ENCODE measurements around the gene NR2F1-AS1.

NR2F1-AS1 gene

DNA sequence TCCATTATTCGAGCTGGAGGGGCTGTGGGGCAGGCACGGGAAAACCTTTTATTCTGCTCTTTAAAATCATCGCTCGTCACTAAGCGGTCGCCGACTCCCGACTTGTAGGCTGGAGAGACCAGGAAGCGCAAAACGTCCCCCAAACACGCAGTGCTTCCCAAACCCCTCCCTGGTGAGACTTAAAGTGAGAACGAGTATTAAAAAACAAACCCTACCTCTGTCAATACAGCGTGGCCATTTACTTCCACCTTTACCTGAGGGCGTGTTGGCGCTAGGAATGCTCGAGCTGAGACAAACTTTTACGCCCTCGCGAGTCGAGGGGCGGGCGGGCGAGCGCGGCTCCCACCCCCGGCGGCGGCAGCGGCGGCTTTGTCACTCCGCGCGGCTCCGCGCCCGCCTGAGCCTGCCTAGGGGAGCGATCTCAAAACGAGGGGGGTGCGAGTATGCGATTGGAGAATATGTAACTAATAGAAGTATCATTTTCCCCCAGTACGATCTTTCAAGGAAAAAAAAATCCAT, at the start of gene NR2F1-AS1:
NR2F1-AS1 (minus strand) TSS at position 293 of the 519 bp plus-strand sequence.
- DNase-seq (ENCODE audit: low read depth in 2 of 2): no peak

- DNase-seq (ENCODE audit: low read depth in 2 of 2): no peak
These were observed 45.8 kb upstream of the NR2F1-AS1 start for GRCh38 chr5:93626801-93627200.

DNA sequence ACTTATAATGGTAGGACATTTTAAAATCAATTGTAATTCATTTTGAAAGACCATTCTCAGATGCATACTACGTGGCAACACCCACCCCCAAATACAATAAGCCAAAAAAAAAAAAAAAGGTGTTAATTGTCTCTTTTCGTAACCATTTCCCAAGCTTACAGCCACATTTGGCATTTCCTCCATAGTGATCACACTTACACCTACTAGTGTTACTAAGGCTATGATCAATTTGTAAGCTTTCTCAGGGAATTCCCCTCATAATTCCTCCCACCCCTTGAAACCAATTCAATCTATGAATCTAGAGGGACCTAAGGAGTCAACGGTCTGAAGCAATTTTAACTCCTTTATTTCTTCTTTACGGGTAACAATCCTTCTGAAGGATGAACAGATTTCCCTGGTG, 42.1 kb upstream of the NR2F1-AS1 start:
- no peak for DNase-seq (ENCODE audit: low read depth in 2 of 2)

DNA sequence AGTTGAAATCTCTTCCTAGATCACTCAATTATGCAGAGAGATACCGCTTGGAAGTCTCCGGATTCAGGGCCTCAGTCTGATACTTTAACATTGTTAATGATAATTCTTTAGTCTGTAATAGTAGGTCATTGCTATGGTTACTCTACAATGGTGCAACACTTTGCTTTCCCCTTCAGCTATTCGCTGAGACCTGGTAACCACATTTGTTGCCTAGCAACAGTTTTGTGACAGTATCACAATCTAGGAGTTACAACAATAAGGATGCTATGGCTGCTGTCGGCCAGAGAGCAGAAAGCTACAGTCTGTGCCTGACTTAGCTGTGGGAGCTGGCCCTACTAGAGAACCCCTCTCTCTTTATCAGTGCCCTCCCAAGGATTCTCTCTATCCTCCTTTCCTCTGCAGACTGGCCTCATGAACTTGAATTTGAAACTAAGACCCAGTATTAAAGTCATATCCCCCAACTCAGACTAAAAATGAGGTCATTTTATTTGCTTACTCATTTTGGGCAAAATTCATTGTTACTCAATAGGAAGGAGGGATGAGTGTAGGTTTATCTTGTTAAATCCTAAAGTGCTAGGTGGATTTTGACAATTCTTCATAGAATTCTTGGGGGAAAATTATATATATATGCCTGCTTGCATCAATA, 41.3 kb upstream of the NR2F1-AS1 start:
- DNase-seq (ENCODE audit: low read depth in 2 of 2): no peak

GRCh38 chr5:93621327-93621798, 40.3 kb upstream of the NR2F1-AS1 start:
- DNase-seq (ENCODE audit: low read depth in 2 of 2): no peak

DNA sequence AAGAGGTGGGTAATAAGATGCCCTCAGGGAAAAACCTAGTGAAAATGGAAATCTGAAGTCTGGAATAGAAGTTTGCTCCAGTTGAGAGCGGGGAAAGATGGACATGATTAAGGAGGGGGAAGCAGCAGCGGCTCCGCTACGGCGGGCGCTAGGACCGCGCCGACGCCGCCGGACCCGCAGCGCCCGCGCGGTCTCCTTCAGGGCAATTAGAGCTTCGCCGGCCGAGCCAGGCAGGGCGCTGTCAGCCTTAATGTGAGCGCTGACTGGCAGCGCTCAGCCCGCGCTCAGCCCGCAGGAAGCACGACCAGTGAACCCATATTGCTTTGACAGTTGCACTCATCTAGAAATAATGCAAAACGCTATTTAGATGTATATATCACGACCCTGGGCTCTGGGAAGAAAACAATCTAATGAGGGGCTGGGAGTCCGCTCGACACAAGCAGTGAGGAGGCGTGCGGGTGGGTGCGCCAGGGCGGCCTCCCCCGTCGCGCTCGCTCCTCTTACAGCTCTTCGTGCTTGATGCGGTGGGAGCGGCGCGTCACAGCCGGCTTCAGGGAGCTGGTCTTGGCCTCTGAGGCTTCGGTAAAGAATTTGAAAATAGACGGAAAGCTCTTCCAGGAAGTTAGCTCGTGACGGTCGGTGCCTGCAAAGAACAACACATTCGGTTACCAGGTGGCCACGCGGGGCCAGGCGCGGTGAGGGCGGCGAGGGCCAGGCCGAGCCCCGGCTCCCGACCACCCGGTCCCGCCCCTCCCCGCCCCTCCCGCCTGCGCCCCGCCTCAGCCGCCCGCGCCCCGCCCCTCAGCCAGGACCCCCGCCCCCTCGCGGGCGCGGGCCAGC, 39.7 kb upstream of the NR2F1-AS1 start:
- no peak for DNase-seq (ENCODE audit: low read depth in 2 of 2)

DNA sequence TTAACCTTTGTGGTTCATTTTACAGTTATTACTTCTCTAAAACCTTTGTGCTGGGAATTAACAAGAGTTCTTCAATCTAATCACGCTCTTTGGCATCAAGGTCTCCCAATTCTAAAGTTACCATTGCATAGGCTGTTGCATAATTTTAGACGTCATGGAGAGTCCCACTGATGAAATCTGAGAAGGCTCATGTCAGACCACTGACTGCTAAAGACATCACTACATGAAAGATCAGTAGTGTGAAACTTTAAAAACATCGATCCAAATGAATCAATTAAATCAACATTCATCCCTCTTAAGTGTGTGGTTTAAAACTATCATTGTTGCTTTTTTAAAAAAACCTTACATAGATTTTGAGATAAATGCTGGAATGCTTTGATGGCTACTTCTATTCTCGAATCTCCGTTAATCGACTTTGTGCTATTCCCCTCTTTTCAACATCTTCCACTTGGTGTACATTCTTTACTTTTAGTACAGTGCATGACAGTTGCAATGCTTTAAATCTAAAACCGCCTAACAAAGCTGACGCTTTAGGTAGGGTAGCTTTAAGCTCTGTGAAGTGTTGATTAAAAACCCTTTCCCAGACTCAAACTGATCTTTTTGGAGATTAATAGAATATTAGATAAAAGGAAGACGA, 35.6 kb upstream of the NR2F1-AS1 start:
- no peak for DNase-seq (ENCODE audit: low read depth in 2 of 2)

DNA sequence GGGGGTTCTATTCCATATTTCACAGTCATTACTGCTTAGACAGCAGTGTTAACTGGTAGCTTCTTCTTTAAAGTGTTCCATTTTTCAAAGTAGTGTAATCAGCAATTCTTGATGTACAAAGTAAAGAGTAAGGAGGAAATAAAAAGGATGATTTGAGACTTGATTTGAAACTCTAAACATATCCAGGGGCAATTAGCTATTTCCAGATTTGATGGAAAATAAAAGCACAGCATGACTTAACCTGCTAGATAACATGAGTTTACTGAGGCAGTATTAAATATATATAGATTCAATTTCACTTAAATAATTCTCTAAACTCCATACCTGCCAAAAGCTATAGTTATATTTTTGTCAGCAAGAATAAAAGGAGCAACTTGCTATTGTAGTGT, 31.8 kb upstream of the NR2F1-AS1 start:
- DNase-seq (ENCODE audit: low read depth in 2 of 2): no peak

DNA sequence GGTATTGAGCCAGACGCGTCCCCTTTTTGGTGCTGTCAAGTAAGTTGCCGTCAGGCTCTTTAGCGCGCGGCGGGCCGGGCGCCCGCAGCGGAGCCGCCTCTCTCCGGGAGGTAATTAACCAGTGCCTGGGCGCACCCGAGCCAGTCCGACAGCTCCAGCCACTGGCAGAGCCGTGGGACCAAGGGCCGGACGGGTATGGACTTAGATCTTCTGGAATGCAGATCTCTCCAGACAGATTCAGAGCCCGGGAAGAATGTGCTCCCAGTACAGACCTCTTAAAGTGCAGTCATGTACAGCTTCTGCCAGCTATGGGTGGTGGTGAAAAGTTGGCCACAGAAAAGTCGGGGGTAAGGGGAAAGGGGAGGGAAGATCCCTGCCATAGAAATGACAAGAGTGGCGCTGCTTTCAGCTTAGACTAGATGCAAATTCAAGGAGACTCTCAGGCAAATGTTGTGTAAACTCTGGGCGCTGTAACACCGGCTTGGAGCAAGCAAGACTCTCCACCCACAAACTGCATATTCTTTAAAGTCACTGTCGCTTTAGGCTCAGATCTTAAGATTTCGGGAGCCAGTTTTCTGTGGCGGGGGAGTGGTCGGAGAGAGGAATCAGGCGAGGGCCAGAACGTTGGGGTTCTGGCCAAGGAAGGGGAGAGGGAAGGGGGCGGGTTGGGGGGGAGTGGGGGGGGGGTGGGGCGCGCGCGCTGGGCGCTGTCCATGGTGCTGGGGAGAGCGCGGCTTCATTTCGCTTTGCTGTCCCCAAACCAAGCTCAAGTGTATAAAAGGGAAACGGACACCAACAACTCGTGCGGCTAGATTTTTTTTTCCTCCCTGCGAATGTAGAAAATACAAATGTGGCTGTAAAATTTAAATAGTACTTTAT, 31.2 kb upstream of the NR2F1-AS1 start:
- DNase-seq (ENCODE audit: low read depth in 2 of 2): no peak

DNA sequence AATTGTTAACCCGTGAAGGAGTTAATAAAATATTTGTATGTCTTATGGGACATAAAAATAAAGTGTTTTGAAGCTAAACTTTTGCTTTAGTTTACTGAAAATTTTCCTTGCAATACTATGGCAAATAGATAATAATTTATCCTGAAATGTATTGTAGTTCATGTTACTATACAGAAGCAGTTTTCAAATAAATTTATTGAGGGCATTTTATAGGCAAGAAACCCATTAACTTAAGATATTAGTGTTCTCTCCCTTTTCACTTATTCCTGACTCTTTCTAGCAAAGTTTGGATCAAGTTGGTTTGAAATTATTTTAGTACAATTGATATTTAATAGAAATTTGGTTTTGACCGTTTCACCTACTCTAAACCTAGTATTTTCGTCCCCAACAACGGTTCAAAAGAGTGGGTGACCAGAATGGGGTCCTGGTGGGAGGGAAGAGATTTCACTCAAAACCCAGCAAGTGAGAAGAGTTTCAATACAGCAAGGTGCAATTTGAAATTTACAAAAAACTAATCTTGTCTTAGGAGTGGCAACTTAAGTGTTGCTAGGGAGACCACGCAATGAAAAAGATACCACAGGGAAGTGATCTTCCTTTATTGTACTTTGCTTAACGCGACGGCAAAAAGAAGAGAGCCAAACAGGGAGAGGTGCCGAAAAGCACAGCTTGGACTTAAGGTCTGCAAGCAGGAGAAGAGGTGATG, 30.4 kb upstream of the NR2F1-AS1 start:
- DNase-seq (ENCODE audit: low read depth in 2 of 2): no peak

GRCh38 chr5:93610581-93611272, 29.7 kb upstream of the NR2F1-AS1 start:
- DNase-seq (ENCODE audit: low read depth in 2 of 2): no peak

DNA sequence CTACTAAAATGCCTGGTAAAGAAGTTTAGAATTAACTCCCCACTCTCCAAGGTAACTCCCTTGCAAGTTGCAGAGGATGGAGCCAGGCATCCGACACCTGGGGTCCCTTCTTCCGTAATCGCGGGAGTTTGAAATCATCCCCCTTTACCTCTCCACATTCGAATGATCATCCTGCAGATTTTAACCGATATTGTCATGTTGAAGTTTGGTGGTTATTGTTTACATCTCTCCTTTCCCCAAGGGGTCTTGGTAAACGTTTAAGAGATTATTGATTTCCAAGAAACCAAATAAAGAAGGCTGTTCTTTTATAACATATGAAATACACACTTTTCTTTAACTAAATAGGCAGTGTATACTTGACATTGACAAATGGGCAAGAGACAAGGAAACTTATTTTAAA, 28.7 kb upstream of the NR2F1-AS1 start:
- DNase-seq (ENCODE audit: low read depth in 2 of 2): no peak

DNA sequence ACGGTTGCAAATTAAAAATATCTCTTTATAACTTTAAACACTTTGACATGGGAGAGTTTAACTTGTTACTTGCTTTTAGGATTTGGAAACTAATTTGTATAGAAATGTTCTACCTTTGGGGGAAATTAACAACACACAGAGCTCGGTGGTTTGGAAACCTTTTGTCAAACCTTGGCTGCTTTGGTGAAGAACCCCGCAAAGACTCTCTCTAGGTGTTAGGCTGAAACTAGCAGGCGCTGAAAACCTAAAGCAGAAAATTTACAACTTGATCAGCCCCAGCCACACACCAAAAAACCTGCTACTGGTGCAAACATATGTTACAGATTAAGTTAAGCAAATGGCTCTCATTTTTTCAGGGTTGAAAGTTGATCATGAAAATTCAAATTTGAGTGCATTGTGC, 27.8 kb upstream of the NR2F1-AS1 start:
- no peak for DNase-seq (ENCODE audit: low read depth in 2 of 2)

DNA sequence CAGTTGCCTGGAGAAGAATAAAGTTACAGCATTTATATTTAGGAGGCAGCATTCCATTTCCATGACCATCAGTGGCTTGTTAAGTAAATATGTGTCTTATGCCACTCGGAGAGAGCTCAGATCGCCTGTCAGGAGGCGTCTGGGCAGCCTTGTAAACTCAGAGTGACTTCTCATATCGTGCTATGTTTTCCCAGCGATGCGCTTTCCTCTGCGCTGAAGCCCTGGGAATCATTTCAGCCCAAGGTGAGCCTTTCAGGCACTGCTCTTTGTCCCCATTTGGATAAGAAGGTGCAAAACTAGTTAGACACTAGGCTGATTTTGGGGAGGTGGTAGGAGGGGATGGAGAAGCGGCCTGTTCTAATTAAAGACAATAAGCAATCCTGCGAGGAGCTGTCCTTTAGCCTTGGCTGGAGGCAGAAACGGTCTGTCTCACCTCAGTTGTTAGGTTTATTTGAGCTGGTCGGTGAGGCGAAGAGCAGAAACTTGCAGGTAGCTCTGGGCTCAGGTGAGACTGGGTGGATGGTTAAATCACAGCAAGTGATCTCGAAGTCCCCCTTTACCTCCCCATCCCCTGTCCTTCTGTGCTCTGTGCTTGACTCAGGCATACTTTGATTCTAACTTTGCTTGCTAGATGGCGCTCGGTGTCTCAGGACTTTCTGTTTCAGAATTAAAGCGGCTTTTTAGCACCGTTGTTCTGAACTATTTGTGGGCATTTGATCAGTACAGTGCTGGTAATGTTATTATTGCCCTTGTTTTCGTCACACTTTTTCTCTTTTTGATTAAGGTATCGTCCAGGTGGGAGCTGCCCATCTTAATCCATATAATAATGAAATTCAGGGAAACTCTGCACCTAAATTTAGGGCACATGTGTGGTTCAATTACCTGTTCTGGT, 26.6 kb upstream of the NR2F1-AS1 start:
- no peak for DNase-seq (ENCODE audit: low read depth in 2 of 2)

- no peak for DNase-seq (ENCODE audit: low read depth in 2 of 2)
These were observed 25.3 kb upstream of the NR2F1-AS1 start for GRCh38 chr5:93606382-93606752.

DNA sequence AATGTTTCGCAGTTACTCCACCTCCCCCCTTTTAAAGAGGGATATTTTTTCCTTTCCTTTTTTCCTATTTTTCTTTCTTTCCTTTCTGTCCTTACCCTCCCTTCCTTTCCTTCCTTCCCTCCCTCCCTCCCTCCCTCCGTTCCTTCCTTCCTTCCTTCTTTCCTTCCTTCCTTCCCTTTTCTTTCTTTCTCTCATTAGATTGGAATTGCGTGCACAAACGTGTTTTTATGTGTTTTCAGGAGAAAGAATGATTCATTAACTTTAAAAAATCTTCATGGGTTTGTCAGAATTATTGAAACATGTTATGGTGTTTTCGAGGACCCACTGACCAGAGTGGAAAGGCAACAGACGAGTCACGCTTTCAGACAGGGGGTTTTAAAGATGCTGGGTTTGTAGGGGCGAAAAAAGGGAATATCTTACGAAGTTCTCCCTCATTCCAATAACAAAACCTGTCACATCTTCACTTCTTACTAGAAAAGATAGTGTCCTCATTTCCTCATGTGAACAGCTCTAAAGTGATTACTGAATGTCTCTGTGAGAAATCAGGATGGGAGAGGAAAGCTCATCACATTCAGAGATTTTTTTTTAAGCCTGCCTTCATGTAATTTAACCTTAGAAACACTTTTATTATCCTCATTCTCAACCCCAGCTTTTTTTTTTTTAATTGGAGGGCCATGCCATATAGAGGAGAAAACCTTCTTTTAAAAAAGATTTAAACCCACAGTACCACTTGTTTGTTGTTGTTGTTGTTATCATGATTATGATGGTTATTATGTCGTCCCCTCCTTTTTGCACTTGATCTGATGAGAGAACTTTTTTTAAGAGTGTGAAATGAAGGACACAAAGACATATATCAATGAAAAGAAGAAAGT, 23.9 kb upstream of the NR2F1-AS1 start:
- no peak for DNase-seq (ENCODE audit: low read depth in 2 of 2)

GRCh38 chr5:93603793-93604643, 23.0 kb upstream of the NR2F1-AS1 start:
- no peak for DNase-seq (ENCODE audit: low read depth in 2 of 2)

Measured in stimulated activated CD4-positive, alpha-beta T cell treated with anti-CD3 and anti-CD28 coated beads, Interleukin-1b, Interleukin-23, amount 100 ng/mL, for 1 hour (primary cell).